GM12864 (cell line): ENCODE results near the gene FIGNL1.

Experiments
- DNase-seq: peaks from one replicate; pipeline ENCODE4 v3.0.0-alpha.2; 2011; ENCODE audit warnings: low read depth
- H3K4me3 ChIP-seq: 2 replicates; pipeline ENCODE4 v1.5.1; 2011; ENCODE audit warnings: mild to moderate bottlenecking, low read depth, low read length, control low read depth
- TF ChIP-seq, protein P1 (sequence below): IDR thresholded peaks from 2 replicates; pipeline ENCODE4 v1.5.1; 2011; ENCODE audit warnings: low read depth, mild to moderate bottlenecking, moderate library complexity, low read length, control low read depth, inconsistent platforms; ENCODE audit errors: missing control alignments

Gene FIGNL1

DNA sequence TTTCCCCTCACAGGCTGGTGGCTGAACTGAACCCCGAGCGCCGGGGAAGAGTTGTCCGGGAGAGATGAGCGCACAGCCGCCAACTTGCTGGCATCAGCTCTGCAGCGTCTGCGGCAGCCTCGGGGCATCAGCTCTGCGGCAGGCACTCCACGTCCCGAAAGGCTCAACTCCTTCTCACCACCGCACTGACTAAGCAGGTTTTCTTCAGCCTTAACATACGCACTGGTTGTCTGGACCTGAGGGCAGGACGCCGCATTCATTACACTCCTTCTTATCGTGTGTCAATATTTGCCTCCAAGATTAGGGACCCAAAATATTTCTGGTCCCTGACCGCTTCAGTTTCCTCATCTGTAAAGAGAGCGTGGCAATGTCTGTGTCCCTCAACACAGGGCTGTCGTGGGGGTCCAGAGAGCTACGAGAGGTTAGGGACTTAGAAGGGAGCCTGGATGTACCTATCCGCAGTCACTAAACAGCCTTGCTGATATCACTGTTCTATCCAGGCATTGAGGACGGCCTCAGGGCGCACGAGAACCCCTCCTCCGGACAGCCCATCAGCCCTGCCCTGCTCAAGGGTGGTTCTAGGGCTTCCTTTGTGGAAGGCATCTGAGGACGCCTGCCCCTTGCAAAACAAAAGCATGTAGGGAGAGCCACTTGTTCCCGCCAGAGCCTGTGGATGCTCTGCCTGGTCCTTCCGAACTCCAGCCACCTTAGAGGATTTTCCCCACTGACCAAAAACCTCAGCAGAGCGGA lies 42.8 kb upstream of the FIGNL1 start:
- H3K4me3 ChIP-seq, result no peak overlapping the region
- no peak for DNase-seq
- TF ChIP-seq, protein P1, sequence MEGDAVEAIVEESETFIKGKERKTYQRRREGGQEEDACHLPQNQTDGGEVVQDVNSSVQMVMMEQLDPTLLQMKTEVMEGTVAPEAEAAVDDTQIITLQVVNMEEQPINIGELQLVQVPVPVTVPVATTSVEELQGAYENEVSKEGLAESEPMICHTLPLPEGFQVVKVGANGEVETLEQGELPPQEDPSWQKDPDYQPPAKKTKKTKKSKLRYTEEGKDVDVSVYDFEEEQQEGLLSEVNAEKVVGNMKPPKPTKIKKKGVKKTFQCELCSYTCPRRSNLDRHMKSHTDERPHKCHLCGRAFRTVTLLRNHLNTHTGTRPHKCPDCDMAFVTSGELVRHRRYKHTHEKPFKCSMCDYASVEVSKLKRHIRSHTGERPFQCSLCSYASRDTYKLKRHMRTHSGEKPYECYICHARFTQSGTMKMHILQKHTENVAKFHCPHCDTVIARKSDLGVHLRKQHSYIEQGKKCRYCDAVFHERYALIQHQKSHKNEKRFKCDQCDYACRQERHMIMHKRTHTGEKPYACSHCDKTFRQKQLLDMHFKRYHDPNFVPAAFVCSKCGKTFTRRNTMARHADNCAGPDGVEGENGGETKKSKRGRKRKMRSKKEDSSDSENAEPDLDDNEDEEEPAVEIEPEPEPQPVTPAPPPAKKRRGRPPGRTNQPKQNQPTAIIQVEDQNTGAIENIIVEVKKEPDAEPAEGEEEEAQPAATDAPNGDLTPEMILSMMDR, result no peak

DNA sequence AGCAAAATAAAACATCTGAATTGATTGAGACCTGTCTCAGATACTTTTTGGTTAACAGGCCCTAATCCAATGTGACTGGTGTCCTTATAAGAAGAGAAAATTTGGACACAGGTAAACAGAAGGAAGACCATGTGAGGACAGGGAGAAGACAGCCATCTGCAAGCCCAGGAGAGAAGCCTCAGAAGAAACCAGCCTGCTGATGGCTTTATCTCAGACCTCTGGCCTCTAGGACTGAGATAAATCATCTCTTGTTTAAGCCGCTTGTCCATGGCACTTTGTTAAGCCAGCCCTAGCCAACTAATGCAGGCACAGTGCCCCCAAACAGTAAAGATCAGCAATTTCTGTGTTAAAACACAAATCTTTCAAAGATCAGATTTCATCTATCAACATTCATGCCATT lies 41.8 kb upstream of the FIGNL1 start:
- H3K4me3 ChIP-seq, result no peak overlapping the region
- TF ChIP-seq, protein P1, result no peak
- DNase-seq, result no peak

DNA sequence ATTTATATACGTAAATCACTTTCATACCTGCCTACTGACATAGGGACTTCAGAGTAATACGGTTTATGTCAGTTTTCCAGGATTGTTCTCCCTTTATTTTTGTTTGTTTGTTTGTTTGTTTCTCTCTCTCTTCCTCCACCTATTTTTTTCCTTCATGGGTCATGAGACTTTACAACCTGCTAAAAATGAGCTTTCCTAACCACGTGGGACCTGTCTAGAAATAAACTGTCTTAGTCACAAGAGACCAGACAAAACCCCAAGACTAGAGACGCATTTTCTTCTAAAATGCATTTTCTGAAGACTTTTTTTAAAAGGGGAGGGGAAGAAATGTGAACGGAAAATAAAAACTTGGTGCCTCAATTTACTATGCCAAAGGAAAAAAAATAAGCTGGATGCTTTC lies 41.1 kb upstream of the FIGNL1 start:
- DNase-seq, result no peak
- TF ChIP-seq, protein P1, result no peak

DNA sequence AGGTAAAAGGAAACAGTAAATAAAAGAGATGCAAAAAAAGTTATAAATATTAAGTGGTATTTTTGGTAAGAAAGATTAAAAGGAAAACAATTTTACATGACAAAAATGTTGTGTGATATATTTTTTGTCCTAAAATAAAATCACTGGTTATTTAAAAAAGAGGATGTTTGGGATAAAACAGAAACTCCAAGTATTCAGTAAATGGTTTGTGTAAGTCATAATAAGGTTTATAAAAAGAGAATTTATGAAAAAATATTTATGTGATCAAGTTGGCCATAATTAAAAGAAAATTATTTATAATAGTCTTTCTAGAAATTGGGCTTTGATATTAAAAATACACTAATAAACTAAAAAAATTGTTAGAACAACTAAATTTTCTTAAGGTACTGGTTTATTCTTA lies 38.2 kb upstream of the FIGNL1 start:
- TF ChIP-seq, protein P1, result no peak
- DNase-seq, result no peak
- no peak overlapping the region for H3K4me3 ChIP-seq

More for the DNA sequence above, 41.1 kb upstream of the FIGNL1 start:
- H3K4me3 ChIP-seq, result no peak overlapping the region

GRCh38 chr7:50486512-50486911 lies 36.4 kb upstream of the FIGNL1 start:
- DNase-seq, result no peak
- H3K4me3 ChIP-seq, result no peak overlapping the region
- TF ChIP-seq, protein P1, result no peak

- TF ChIP-seq, protein P1, result no peak
- no peak for DNase-seq
Measured at GRCh38 chr7:50481867-50482266, 31.7 kb upstream of the FIGNL1 start.

DNA sequence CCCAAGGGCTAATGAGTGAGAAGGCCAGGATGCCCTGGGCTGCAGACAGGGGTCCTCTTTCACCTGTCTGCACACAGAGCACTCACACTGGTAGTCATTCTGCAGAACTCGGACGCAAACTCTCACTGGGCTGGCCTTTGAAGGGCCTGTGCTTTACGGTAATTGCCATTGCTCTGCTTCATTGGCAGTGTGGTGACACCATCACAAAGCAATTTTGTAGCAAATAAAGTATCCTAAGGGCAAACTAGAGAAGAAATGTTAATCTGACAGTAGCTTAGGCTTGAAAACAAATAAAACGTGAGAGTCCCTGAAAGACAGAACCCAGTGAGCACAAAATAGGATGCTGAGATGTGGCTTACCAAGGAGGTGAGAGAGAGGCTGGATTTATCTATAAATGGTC lies 30.6 kb upstream of the FIGNL1 start:
- TF ChIP-seq, protein P1, result no peak
- DNase-seq, result no peak
- H3K4me3 ChIP-seq, result no peak overlapping the region

More at GRCh38 chr7:50481867-50482266, 31.7 kb upstream of the FIGNL1 start:
- H3K4me3 ChIP-seq, result no peak overlapping the region
